Thymus (tissue), 11 donors: Measurements from ENCODE around the gene SGCG. TPM values are rescaled to one million over a fixed set of nuclear protein-coding genes. Genes with fewer than 3 reads are reported as not detected.

Experiments used
- DNase-seq, 9 donors: peaks; one replicate each; pipeline ENCODE4 v3.0.0-alpha.2; 2013; ENCODE audit warnings: low spot score in 9 of 9, low read depth in 6 of 9, missing footprints in 1 of 9
- H3K27ac ChIP-seq, 2 donors: one replicate each; pipeline ENCODE4 v1.5.1; 2013; ENCODE audit warnings: control low read depth in 1 of 2, low read depth in 1 of 2, low read length in 1 of 2, mild to moderate bottlenecking in 1 of 2, moderate library complexity in 1 of 2
- H3K27me3 ChIP-seq, 2 donors: one replicate each; pipeline ENCODE4 v1.5.1; 2013; ENCODE audit warnings: low read length in 1 of 2; ENCODE audit not compliant: control insufficient read depth in 2 of 2, insufficient read depth in 1 of 2
- H3K36me3 ChIP-seq, 2 donors: one replicate each; pipeline ENCODE4 v1.5.1; 2013; ENCODE audit warnings: low read length in 1 of 2, mild to moderate bottlenecking in 1 of 2, moderate library complexity in 1 of 2; ENCODE audit not compliant: control insufficient read depth in 2 of 2, insufficient read depth in 2 of 2
- H3K4me1 ChIP-seq, 2 donors: one replicate each; pipeline ENCODE4 v1.5.1; 2013; ENCODE audit warnings: low read length in 2 of 2; ENCODE audit not compliant: control insufficient read depth in 2 of 2, insufficient read depth in 2 of 2
- H3K4me3 ChIP-seq, 2 donors: one replicate each; pipeline ENCODE4 v1.5.1; 2013; ENCODE audit warnings: low read length in 2 of 2, control low read depth in 1 of 2, mild to moderate bottlenecking in 1 of 2
- H3K9me3 ChIP-seq, 2 donors: one replicate each; pipeline ENCODE4 v1.5.1; 2013; ENCODE audit warnings: low read length in 1 of 2, mild to moderate bottlenecking in 1 of 2; ENCODE audit not compliant: control insufficient read depth in 2 of 2, insufficient read depth in 1 of 2
- WGBS: extraction: QIAGEN DNeasy Blood & Tissue Kit; methylation state at CpG from one replicate; pipeline ENCODE4 v1.1.7; 2013; 5-methylcytosine and 5-hydroxymethylcytosine counted together
- polyA plus RNA-seq: library from polyadenylated mRNA; stranded (reverse); fragments of 200-250 nt; gene quantifications from one replicate; pipeline ENCODE4 v1.2.3, GENCODE V29; 2013
- total RNA-seq: library from RNA; stranded (reverse); fragments of 120-200 nt; gene quantifications from one replicate; pipeline ENCODE4 v1.2.4, GENCODE V29; 2013
- donor health status: healthy.

The SGCG gene
- total and polyA plus RNA-seq, 2 donors, result 0.19 to 0.57 TPM

GRCh38 chr13:23344931-23345595 lies 164.3 kb downstream of the SGCG start:
- Histone ChIP-seq H3K4me3 (no peak overlapping the region), H3K4me1 (no peaks in the 10 kb centered on the region), H3K27ac (no peak overlapping the region), H3K9me3 (no peaks in the 10 kb centered on the region), H3K36me3 (peaks cover 12 to 13% of the 10 kb centered on the region in 2 donors), H3K27me3 (no peaks in the 10 kb centered on the region)
- 98% methylated on average over 4 of the region's 4 CpGs for WGBS
- DNase-seq, result no peak

GRCh38 chr13:23347601-23348000 lies 166.8 kb downstream of the SGCG start:
- Histone ChIP-seq H3K27me3 (no peaks in the 10 kb centered on the region), H3K4me3 (no peak overlapping the region), H3K4me1 (no peaks in the 10 kb centered on the region), H3K27ac (no peak overlapping the region), H3K36me3 (peaks cover 4 to 9% of the 10 kb centered on the region in 2 donors), H3K9me3 (no peaks in the 10 kb centered on the region)
- WGBS, result 98% methylated on average over 1 of the region's 1 CpG
- DNase-seq, result no peak

GRCh38 chr13:23348262-23349127 lies 167.7 kb downstream of the SGCG start:
- Histone ChIP-seq H3K4me1 (no peaks in the 10 kb centered on the region), H3K4me3 (no peak overlapping the region), H3K27me3 (no peaks in the 10 kb centered on the region), H3K36me3 (peaks cover 8 to 12% of the 10 kb centered on the region in 2 donors), H3K27ac (no peak overlapping the region), H3K9me3 (no peaks in the 10 kb centered on the region)
- WGBS, result 97% methylated on average over 4 of the region's 4 CpGs
- no peak for DNase-seq

- Histone ChIP-seq H3K27ac (no peak overlapping the region), H3K36me3 (peaks cover 8 to 12% of the 10 kb centered on the region in 2 donors)
- WGBS, result 98% methylated on average over 4 of the region's 4 CpGs
These were observed 168.6 kb downstream of the SGCG start for GRCh38 chr13:23349161-23349897.

GRCh38 chr13:23350009-23350408 lies 169.2 kb downstream of the SGCG start:
- DNase-seq, result no peak
- 97% methylated on average over 3 of the region's 3 CpGs for WGBS
- Histone ChIP-seq H3K27ac (no peak overlapping the region), H3K36me3 (peaks cover 8 to 19% of the 10 kb centered on the region in 2 donors), H3K9me3 (no peaks in the 10 kb centered on the region), H3K4me1 (no peaks in the 10 kb centered on the region), H3K4me3 (no peak overlapping the region), H3K27me3 (no peaks in the 10 kb centered on the region)

More at GRCh38 chr13:23349161-23349897, 168.6 kb downstream of the SGCG start:
- H3K27me3 ChIP-seq, result no peaks in the 10 kb centered on the region
- H3K9me3 ChIP-seq, result no peaks in the 10 kb centered on the region
- no peak for DNase-seq
- no peaks in the 10 kb centered on the region for H3K4me1 ChIP-seq
- H3K4me3 ChIP-seq, result no peak overlapping the region

- H3K9me3 ChIP-seq, result no peaks in the 10 kb centered on the region
- no peaks in the 10 kb centered on the region for H3K4me1 ChIP-seq
- H3K27ac ChIP-seq, result no peak overlapping the region
- DNase-seq, result no peak
- 74% methylated on average over 4 of the region's 4 CpGs for WGBS
- H3K4me3 ChIP-seq, result no peak overlapping the region
- H3K27me3 ChIP-seq, result no peaks in the 10 kb centered on the region
- peaks cover 17 to 30% of the 10 kb centered on the region in 2 donors for H3K36me3 ChIP-seq
These were observed 171.4 kb downstream of the SGCG start for GRCh38 chr13:23352161-23352560.

- Histone ChIP-seq H3K27me3 (no peaks in the 10 kb centered on the region), H3K9me3 (no peaks in the 10 kb centered on the region), H3K36me3 (peaks cover 17 to 22% of the 10 kb centered on the region in 2 donors), H3K4me1 (no peaks in the 10 kb centered on the region), H3K27ac (no peak overlapping the region), H3K4me3 (no peak overlapping the region)
- no peak for DNase-seq
- 96% methylated on average over 5 of the region's 5 CpGs for WGBS
These were observed 173.7 kb downstream of the SGCG start for GRCh38 chr13:23354520-23354919.

- 97% methylated on average over 2 of the region's 2 CpGs for WGBS
- DNase-seq, result no peak
- Histone ChIP-seq H3K4me3 (no peak overlapping the region), H3K4me1 (no peaks in the 10 kb centered on the region), H3K9me3 (no peaks in the 10 kb centered on the region), H3K27me3 (no peaks in the 10 kb centered on the region), H3K36me3 (peaks cover 20 to 27% of the 10 kb centered on the region in 2 donors), H3K27ac (no peak overlapping the region)
These were observed 175.6 kb downstream of the SGCG start for GRCh38 chr13:23356368-23356767.

GRCh38 chr13:23357349-23357748 lies 176.6 kb downstream of the SGCG start:
- H3K36me3 ChIP-seq, result peaks cover 23 to 32% of the 10 kb centered on the region in 2 donors
- H3K4me3 ChIP-seq, result no peak overlapping the region
- DNase-seq, result no peak
- H3K27ac ChIP-seq, result no peak overlapping the region
- H3K4me1 ChIP-seq, result no peaks in the 10 kb centered on the region
- no peaks in the 10 kb centered on the region for H3K9me3 ChIP-seq
- no peaks in the 10 kb centered on the region for H3K27me3 ChIP-seq
- 97% methylated on average over 1 of the region's 1 CpG for WGBS
